IMR-90 (cell line): ENCODE results near the gene LANCL3. TPM values are rescaled to one million over a fixed set of nuclear protein-coding genes. Genes with fewer than 3 reads are reported as not detected.

Experiments used
- ATAC-seq: fragments of 200-7000 bp; cut with Tn5 transposase; 2 replicates; pipeline ENCODE4 v1.9.1; 2020; ENCODE audit warnings: low read depth, mild to moderate bottlenecking, moderate library complexity
- BruUV-seq: library from RNA; stranded (reverse); fragments of 400-500 nt; replicated peaks from 2 replicates; lab custom pipeline; 2021; lab: Mats Ljungman, UMichigan
- CTCF ChIA-PET: fragments of 300-600 bp; formaldehyde crosslinking; extraction: SDS; loops from one replicate; lab custom pipeline; 2021; ENCODE audit warnings: antibody characterized with exemption; lab: Yijun Ruan, JAX
- POLR2A ChIA-PET: fragments of 300-600 bp; sonication (Branson Sonifier 250); formaldehyde crosslinking; loops from one replicate; lab custom pipeline; 2022; ENCODE audit warnings: antibody characterized with exemption; ENCODE audit not compliant: unreplicated experiment; lab: Charles Lee
- DNase-seq: peaks from one replicate; pipeline ENCODE4 v3.0.0; 2013
- H2AFZ ChIP-seq: replicated peaks from 2 replicates; pipeline ENCODE3; 2013; ENCODE audit warnings: low read length, mild to moderate bottlenecking; ENCODE audit not compliant: poor library complexity
- H2AK5ac ChIP-seq: 2 replicates; pipeline ENCODE4 v1.6.1; 2013; ENCODE audit warnings: low read depth, low read length, inconsistent platforms
- H2AK9ac ChIP-seq: replicated peaks from 2 replicates; pipeline ENCODE3; 2013; ENCODE audit warnings: mild to moderate bottlenecking, low read depth, low read length, moderate library complexity; ENCODE audit not compliant: poor library complexity
- H2BK120ac ChIP-seq: 2 replicates; pipeline ENCODE4 v1.6.1; 2013; ENCODE audit warnings: low read depth, low read length, inconsistent platforms
- H2BK15ac ChIP-seq: 3 replicates; pipeline ENCODE4 v1.6.1; 2013; ENCODE audit warnings: low read depth, low read length, inconsistent platforms
- H2BK20ac ChIP-seq: 2 replicates; pipeline ENCODE4 v1.6.1; 2013; ENCODE audit warnings: low read depth, mild to moderate bottlenecking, inconsistent platforms, low read length, moderate library complexity
- H2BK5ac ChIP-seq: 2 replicates; pipeline ENCODE4 v1.6.1; 2013; ENCODE audit warnings: mild to moderate bottlenecking, low read depth, low read length, inconsistent platforms; ENCODE audit not compliant: poor library complexity, severe bottlenecking
- H3K14ac ChIP-seq: replicated peaks from 2 replicates; pipeline ENCODE4 v1.6.1; 2013; ENCODE audit warnings: low read depth, low read length, inconsistent platforms
- H3K18ac ChIP-seq: 2 replicates; pipeline ENCODE4 v1.6.1; 2013; ENCODE audit warnings: low read depth, low read length, control low read depth
- H3K23ac ChIP-seq: 2 replicates; pipeline ENCODE4 v1.6.1; 2013; ENCODE audit warnings: low read depth, low read length, inconsistent platforms
- H3K27ac ChIP-seq: 2 replicates; pipeline ENCODE4 v1.5.1; 2013; ENCODE audit warnings: mild to moderate bottlenecking, control low read depth, low read length; ENCODE audit not compliant: insufficient read depth
- H3K27me3 ChIP-seq: 2 replicates; pipeline ENCODE4 v1.6.1; 2013; ENCODE audit warnings: low read length; ENCODE audit not compliant: control insufficient read depth, insufficient read depth
- H3K36me3 ChIP-seq: 2 replicates; pipeline ENCODE4 v1.6.1; 2013; ENCODE audit warnings: low read length, mixed read lengths; ENCODE audit not compliant: control insufficient read depth, insufficient read depth
- H3K4ac ChIP-seq: 2 replicates; pipeline ENCODE4 v1.6.1; 2013; ENCODE audit warnings: low read depth, low read length, inconsistent platforms
- H3K4me1 ChIP-seq: 2 replicates; pipeline ENCODE4 v1.6.1; 2013; ENCODE audit warnings: low read length, mixed read lengths; ENCODE audit not compliant: control insufficient read depth, insufficient read depth
- H3K4me2 ChIP-seq: 2 replicates; pipeline ENCODE4 v1.6.1; 2013; ENCODE audit warnings: low read depth, mild to moderate bottlenecking, control low read depth, low read length, moderate library complexity
- H3K4me3 ChIP-seq: 2 replicates; pipeline ENCODE4 v1.5.1; 2013; ENCODE audit warnings: low read depth, mild to moderate bottlenecking, control low read depth, low read length, moderate library complexity; ENCODE audit not compliant: insufficient read depth
- H3K56ac ChIP-seq: 2 replicates; pipeline ENCODE4 v1.6.1; 2013; ENCODE audit warnings: low read length, inconsistent platforms; ENCODE audit not compliant: insufficient read depth; ENCODE audit errors: extremely low read depth
- H3K79me1 ChIP-seq, 2 experiments: 2 replicates each; pipeline ENCODE4 v1.6.1; 2013; ENCODE audit warnings: low read length in 2 of 2, inconsistent platforms in 1 of 2, low read depth in 1 of 2
- H3K9ac ChIP-seq: 2 replicates; pipeline ENCODE4 v1.6.1; 2013; ENCODE audit warnings: low read depth, low read length, control low read depth
- H3K9me1 ChIP-seq: 2 replicates; pipeline ENCODE4 v1.6.1; 2013; ENCODE audit warnings: low read length, inconsistent platforms; ENCODE audit not compliant: insufficient read depth
- H3K9me3 ChIP-seq: 2 replicates; pipeline ENCODE4 v1.6.1; 2013; ENCODE audit warnings: low read length; ENCODE audit not compliant: control insufficient read depth, insufficient read depth
- H4K20me1 ChIP-seq: 2 replicates; pipeline ENCODE4 v1.6.1; 2013; ENCODE audit warnings: low read length, inconsistent platforms; ENCODE audit not compliant: insufficient read depth
- H4K5ac ChIP-seq: 2 replicates; pipeline ENCODE4 v1.6.1; 2013; ENCODE audit warnings: mild to moderate bottlenecking, low read depth, low read length, control low read depth
- H4K8ac ChIP-seq, 2 experiments: 2 replicates each; pipeline ENCODE4 v1.6.1; 2013; ENCODE audit warnings: low read depth in 2 of 2, low read length in 2 of 2, control low read depth in 1 of 2, inconsistent platforms in 1 of 2
- H4K91ac ChIP-seq: 2 replicates; pipeline ENCODE4 v1.6.1; 2013; ENCODE audit warnings: low read depth, low read length, inconsistent platforms; ENCODE audit not compliant: insufficient read depth
- BHLHE40 ChIP-seq: fragments of 150-350 bp; IDR thresholded peaks from 2 replicates; pipeline ENCODE4 v1.6.1; 2016; ENCODE audit warnings: mild to moderate bottlenecking, low read depth, low read length
- CEBPB ChIP-seq: IDR thresholded peaks from 2 replicates; pipeline ENCODE4 v1.6.1; 2012; ENCODE audit warnings: low read depth, low read length, improper control_type of control experiment
- CHD1 ChIP-seq: IDR thresholded peaks from 2 replicates; pipeline ENCODE4 v1.6.1; 2012; ENCODE audit warnings: low read depth, low read length, improper control_type of control experiment
- CTCF ChIP-seq: conservative IDR thresholded peaks from 2 replicates; pipeline ENCODE4 v1.5.1; 2012; ENCODE audit warnings: mild to moderate bottlenecking, low read depth, low read length, improper control_type of control experiment
- FOS ChIP-seq: fragments of 150-350 bp; IDR thresholded peaks from 2 replicates; pipeline ENCODE4 v1.6.1; 2016; ENCODE audit warnings: low read depth, low read length
- MAFK ChIP-seq: IDR thresholded peaks from 2 replicates; pipeline ENCODE4 v1.6.1; 2012; ENCODE audit warnings: low read depth, low read length, improper control_type of control experiment
- MAZ ChIP-seq: IDR thresholded peaks from 2 replicates; pipeline ENCODE4 v1.6.1; 2012; ENCODE audit warnings: low read depth, mild to moderate bottlenecking, low read length, improper control_type of control experiment, moderate library complexity, borderline replicate concordance
- MXI1 ChIP-seq: IDR thresholded peaks from 2 replicates; pipeline ENCODE4 v1.6.1; 2012; ENCODE audit warnings: low read depth, mild to moderate bottlenecking, low read length, moderate library complexity, borderline replicate concordance
- NFE2L2 ChIP-seq: fragments of 150-350 bp; IDR thresholded peaks from 2 replicates; pipeline ENCODE4 v1.6.1; 2016; ENCODE audit warnings: low read depth, mild to moderate bottlenecking, low read length
- POLR2A ChIP-seq: IDR thresholded peaks from 2 replicates; pipeline ENCODE4 v1.6.1; 2012; ENCODE audit warnings: mild to moderate bottlenecking, low read depth, low read length
- RAD21 ChIP-seq: IDR thresholded peaks from 2 replicates; pipeline ENCODE4 v1.6.1; 2012; ENCODE audit warnings: low read length, improper control_type of control experiment
- RCOR1 ChIP-seq: IDR thresholded peaks from 2 replicates; pipeline ENCODE4 v1.6.1; 2012; ENCODE audit warnings: mild to moderate bottlenecking, low read length, improper control_type of control experiment; ENCODE audit not compliant: insufficient replicate concordance
- RFX5 ChIP-seq: IDR thresholded peaks from 2 replicates; pipeline ENCODE4 v1.8.0; 2012; ENCODE audit warnings: low read depth, mild to moderate bottlenecking, low read length, moderate library complexity
- SMC3 ChIP-seq: fragments of 150-350 bp; IDR thresholded peaks from 2 replicates; pipeline ENCODE4 v1.6.1; 2016; ENCODE audit warnings: low read depth, mild to moderate bottlenecking, antibody characterized with exemption, low read length, moderate library complexity
- WGBS, 2 experiments: methylation state at CpG; one replicate each; pipeline versions ENCODE4 v1.1.5 to v1.1.7; 2013; ENCODE audit warnings: missing lambda C conversion rate in 2 of 2; ENCODE audit not compliant: insufficient read length in 1 of 2; ENCODE audit errors: extremely low coverage in 2 of 2; 5-methylcytosine and 5-hydroxymethylcytosine counted together
- dilution Hi-C: fragments of 300-500 bp; cut with HindIII; formaldehyde crosslinking; loops from one replicate; pipeline ENCODE4 v1.14.3; 2018; ENCODE audit warnings: low sequenced_read_pairs; ENCODE audit not compliant: unreplicated experiment
- in situ Hi-C: fragments of 300-500 bp; cut with MboI; formaldehyde crosslinking; loops from 3 replicates; pipeline ENCODE4 v1.14.3; 2019; ENCODE audit warnings: low sequenced_read_pairs, inconsistent platforms, mixed read lengths
- intact Hi-C: fragments of 100-400 bp; cut with micrococcal nuclease; formaldehyde crosslinking; loops from 2 replicates; pipeline ENCODE4 v1.10.0; 2022
- polyA plus RNA-seq, 3 experiments: library from polyadenylated mRNA; depleted of rRNA; stranded (reverse); fragments of >200 nt; gene quantifications; 2 replicates each; pipeline ENCODE4 v1.2.3, GENCODE V29; 2012; ENCODE audit warnings: low replicate concordance in 1 of 3
- total RNA-seq: library from RNA; depleted of rRNA; stranded (reverse); fragments of >200 nt; gene quantifications from 2 replicates; pipeline ENCODE4 v1.2.3, GENCODE V29; 2012
- TF ChIP-seq, protein P1 (sequence below): fragments of 150-350 bp; IDR thresholded peaks from 2 replicates; pipeline ENCODE4 v1.6.1; 2017; ENCODE audit warnings: mild to moderate bottlenecking, antibody characterized with exemption, low read length, low read depth
- TF ChIP-seq, protein P2 (sequence below): fragments of 150-350 bp; IDR thresholded peaks from 2 replicates; pipeline ENCODE4 v1.6.1; 2016; ENCODE audit warnings: low read depth, mild to moderate bottlenecking, low read length, moderate library complexity, borderline replicate concordance

The LANCL3 gene
- total and polyA plus RNA-seq, 2 of the 4 experiments (the other 2 are of a cell fraction): not detected

GRCh38 chrX:37677765-37678164 lies 106.3 kb downstream of the LANCL3 start:
- WGBS, 2 experiments: no CpG with 5 or more reads among the region's 1 CpG
- H4K8ac ChIP-seq: no peak overlapping the region
- H3K4me3 ChIP-seq: no peak overlapping the region
- no peak overlapping the region for H2BK15ac ChIP-seq
- BruUV-seq: no TSS peak
- H4K20me1 ChIP-seq: no peaks in the 10 kb centered on the region
- no peak overlapping the region for H2BK5ac ChIP-seq
- H3K23ac ChIP-seq: no peak overlapping the region
- intact Hi-C loops: no loop called here
- in situ Hi-C loops: no loop called here
- H3K36me3 ChIP-seq: no peaks in the 10 kb centered on the region
- CTCF ChIA-PET: no interaction called here
- H2AK5ac ChIP-seq: no peak overlapping the region
- no peaks in the 10 kb centered on the region for H3K79me1 ChIP-seq
- no peak overlapping the region for H4K5ac ChIP-seq
- H3K9me3 ChIP-seq: no peaks in the 10 kb centered on the region
- H2BK120ac ChIP-seq: no peak overlapping the region
- H3K56ac ChIP-seq: no peak overlapping the region
- no peak overlapping the region for H3K4ac ChIP-seq
- no peak for TF ChIP-seq SMC3
- no peak for TF ChIP-seq RAD21
- TF ChIP-seq BHLHE40: no peak
- TF ChIP-seq, protein P1, sequence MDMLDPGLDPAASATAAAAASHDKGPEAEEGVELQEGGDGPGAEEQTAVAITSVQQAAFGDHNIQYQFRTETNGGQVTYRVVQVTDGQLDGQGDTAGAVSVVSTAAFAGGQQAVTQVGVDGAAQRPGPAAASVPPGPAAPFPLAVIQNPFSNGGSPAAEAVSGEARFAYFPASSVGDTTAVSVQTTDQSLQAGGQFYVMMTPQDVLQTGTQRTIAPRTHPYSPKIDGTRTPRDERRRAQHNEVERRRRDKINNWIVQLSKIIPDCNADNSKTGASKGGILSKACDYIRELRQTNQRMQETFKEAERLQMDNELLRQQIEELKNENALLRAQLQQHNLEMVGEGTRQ: no peak
- TF ChIP-seq CEBPB: no peak
- no peak for TF ChIP-seq FOS
- TF ChIP-seq RFX5: no peak
- TF ChIP-seq CHD1: no peak
- TF ChIP-seq MXI1: no peak
- TF ChIP-seq NFE2L2: no peak
- TF ChIP-seq POLR2A: no peak
- TF ChIP-seq MAFK: no peak
- TF ChIP-seq RCOR1: no peak
- TF ChIP-seq MAZ: no peak
- no peak for TF ChIP-seq CTCF
- TF ChIP-seq, protein P2, sequence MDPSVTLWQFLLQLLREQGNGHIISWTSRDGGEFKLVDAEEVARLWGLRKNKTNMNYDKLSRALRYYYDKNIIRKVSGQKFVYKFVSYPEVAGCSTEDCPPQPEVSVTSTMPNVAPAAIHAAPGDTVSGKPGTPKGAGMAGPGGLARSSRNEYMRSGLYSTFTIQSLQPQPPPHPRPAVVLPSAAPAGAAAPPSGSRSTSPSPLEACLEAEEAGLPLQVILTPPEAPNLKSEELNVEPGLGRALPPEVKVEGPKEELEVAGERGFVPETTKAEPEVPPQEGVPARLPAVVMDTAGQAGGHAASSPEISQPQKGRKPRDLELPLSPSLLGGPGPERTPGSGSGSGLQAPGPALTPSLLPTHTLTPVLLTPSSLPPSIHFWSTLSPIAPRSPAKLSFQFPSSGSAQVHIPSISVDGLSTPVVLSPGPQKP: no peak
- H3K18ac ChIP-seq: no peak overlapping the region
- dilution Hi-C loops: no loop called here
- H3K27me3 ChIP-seq: peaks cover 2% of the 10 kb centered on the region
- H3K9ac ChIP-seq: no peak overlapping the region
- H3K4me2 ChIP-seq: no peak overlapping the region
- H2AK9ac ChIP-seq: no peak overlapping the region
- H3K27ac ChIP-seq: no peak overlapping the region
- H3K14ac ChIP-seq: no peak overlapping the region
- H2AFZ ChIP-seq: no peak overlapping the region
- no peak for DNase-seq
- H2BK20ac ChIP-seq: no peak overlapping the region
- ATAC-seq: no peak
- no peaks in the 10 kb centered on the region for H3K9me1 ChIP-seq
- H4K91ac ChIP-seq: no peak overlapping the region
- POLR2A ChIA-PET: no interaction called here
- no peaks in the 10 kb centered on the region for H3K4me1 ChIP-seq
